SK-N-SH (cell line): ENCODE measurements around the gene ATG16L2.

Source experiments
- ELF1 ChIP-seq: IDR thresholded peaks from 2 replicates; pipeline ENCODE4 v1.4.0; 2012
- EP300 ChIP-seq, 2 experiments: IDR thresholded peaks; 2 replicates each; pipeline versions ENCODE4 v1.4.0 to v1.6.1; 2012; ENCODE audit warnings: borderline replicate concordance in 1 of 2, low read depth in 1 of 2, low read length in 1 of 2
- EZH2phosphoT487 ChIP-seq: fragments of 200-600 bp; sonication (generic); IDR thresholded peaks from 2 replicates; pipeline ENCODE4 v1.6.1; 2017; ENCODE audit warnings: low read depth, mixed run types, mild to moderate bottlenecking, antibody characterized with exemption, moderate library complexity, borderline replicate concordance
- MEF2A ChIP-seq: IDR thresholded peaks from 2 replicates; pipeline ENCODE4 v1.4.0; 2012; ENCODE audit warnings: low read depth, borderline replicate concordance
- RAD21 ChIP-seq: IDR thresholded peaks from 2 replicates; pipeline ENCODE4 v1.6.1; 2012; ENCODE audit warnings: mild to moderate bottlenecking, low read length
- RFX5 ChIP-seq: IDR thresholded peaks from 2 replicates; pipeline ENCODE4 v1.6.1; 2012; ENCODE audit warnings: mild to moderate bottlenecking, improper control_type of control experiment, low read length
- SMC3 ChIP-seq: IDR thresholded peaks from 2 replicates; pipeline ENCODE4 v1.6.1; 2012; ENCODE audit warnings: low read depth, low read length, improper control_type of control experiment
- YY1 ChIP-seq: IDR thresholded peaks from 2 replicates; pipeline ENCODE4 v1.4.0; 2012; ENCODE audit warnings: low read depth, mild to moderate bottlenecking
- TF ChIP-seq, protein P1 (sequence below): fragments of 200-600 bp; sonication (generic); IDR thresholded peaks from 2 replicates; pipeline ENCODE4 v1.6.1; 2017; ENCODE audit warnings: antibody characterized with exemption, mild to moderate bottlenecking, moderate library complexity
- TF ChIP-seq, protein P2 (sequence below): IDR thresholded peaks from 2 replicates; pipeline ENCODE4 v1.4.0; 2012; ENCODE audit warnings: low read depth

DNA sequence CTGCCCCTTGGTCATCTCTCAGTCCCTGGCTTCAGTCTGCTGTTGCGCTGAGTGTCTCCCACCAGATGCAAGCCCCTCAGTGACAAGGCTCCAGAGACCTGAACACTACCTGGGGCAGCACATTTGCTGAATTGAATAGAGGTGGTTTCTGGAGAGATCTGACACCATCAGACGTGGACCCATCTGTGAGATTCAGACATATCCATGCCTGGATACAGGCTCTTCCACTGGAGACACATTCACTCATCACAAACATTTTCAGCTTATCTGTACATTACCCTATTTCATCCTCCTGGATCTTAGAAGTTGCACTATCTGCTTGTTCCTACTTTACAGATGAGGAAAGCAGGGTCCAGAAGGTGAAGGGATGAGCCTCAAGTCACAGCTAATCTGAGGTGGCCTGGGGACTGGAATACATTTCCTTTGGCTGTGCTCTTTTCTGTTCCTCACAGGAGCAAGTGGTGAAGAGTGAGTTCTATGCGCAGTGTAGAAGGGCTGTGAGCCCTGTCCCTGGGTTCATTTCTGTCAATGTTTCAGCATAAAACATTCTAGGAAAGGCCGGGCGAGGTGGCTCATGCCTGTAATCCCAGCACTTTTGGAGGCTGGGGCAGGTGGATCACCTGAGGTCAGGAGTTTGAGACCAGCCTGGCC, 19.0 kb downstream of the ATG16L2 start:
- TF ChIP-seq, protein P1, sequence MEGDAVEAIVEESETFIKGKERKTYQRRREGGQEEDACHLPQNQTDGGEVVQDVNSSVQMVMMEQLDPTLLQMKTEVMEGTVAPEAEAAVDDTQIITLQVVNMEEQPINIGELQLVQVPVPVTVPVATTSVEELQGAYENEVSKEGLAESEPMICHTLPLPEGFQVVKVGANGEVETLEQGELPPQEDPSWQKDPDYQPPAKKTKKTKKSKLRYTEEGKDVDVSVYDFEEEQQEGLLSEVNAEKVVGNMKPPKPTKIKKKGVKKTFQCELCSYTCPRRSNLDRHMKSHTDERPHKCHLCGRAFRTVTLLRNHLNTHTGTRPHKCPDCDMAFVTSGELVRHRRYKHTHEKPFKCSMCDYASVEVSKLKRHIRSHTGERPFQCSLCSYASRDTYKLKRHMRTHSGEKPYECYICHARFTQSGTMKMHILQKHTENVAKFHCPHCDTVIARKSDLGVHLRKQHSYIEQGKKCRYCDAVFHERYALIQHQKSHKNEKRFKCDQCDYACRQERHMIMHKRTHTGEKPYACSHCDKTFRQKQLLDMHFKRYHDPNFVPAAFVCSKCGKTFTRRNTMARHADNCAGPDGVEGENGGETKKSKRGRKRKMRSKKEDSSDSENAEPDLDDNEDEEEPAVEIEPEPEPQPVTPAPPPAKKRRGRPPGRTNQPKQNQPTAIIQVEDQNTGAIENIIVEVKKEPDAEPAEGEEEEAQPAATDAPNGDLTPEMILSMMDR = no peak
- TF ChIP-seq RAD21 = no peak
- no peak for TF ChIP-seq EP300 (IDR thresholded peaks at IDR 0.05; ENCODE audit: borderline replicate concordance in 1 of 2, low read depth in 1 of 2, low read length in 1 of 2)
- no peak for TF ChIP-seq SMC3
- TF ChIP-seq, protein P2, sequence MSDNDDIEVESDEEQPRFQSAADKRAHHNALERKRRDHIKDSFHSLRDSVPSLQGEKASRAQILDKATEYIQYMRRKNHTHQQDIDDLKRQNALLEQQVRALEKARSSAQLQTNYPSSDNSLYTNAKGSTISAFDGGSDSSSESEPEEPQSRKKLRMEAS = no peak
- no peak for TF ChIP-seq EZH2phosphoT487
- TF ChIP-seq MEF2A = no peak
- no peak for TF ChIP-seq YY1
- TF ChIP-seq RFX5 = no peak
- TF ChIP-seq ELF1 = no peak
